ENCODE results near the gene E2F3. TPM values are rescaled to one million over a fixed set of nuclear protein-coding genes. Genes with fewer than 3 reads are reported as not detected.

E2F3 gene
- total and polyA plus RNA-seq, 2 donors (not counting 3 experiments of a cell fraction or from before 2014, with no cell fraction given), result 8.6 to 22.0 TPM

- DNase-seq (ENCODE audit: low read depth, low spot score) (peak; percentile 89), FAIRE-seq (peak; percentile 75)
- TSS peak; percentile 16 for BruUV-seq (replicated peaks)
- dilution Hi-C loops (cut with MboI; ENCODE audit: extremely low pct_ligation_motif_present, low sequenced_read_pairs), result no loop called here
- Histone ChIP-seq H3K4me2 (ENCODE audit: insufficient read depth, low read length) (peak overlapping the region; percentile 90), H3K9ac (replicated peaks; ENCODE audit: extremely low read depth, insufficient read depth, low read length) (peak overlapping the region; percentile 96), H3K4me3 (replicated peaks in 1 of 3; ENCODE audit: insufficient read depth in 1 of 3, low read depth in 1 of 3, low read length in 3 of 3) (peak overlapping the region; percentile 49 to 93 (median 78)), H3K79me2 (ENCODE audit: control insufficient read depth, insufficient read depth, low read length) (peaks cover 54% of the 10 kb centered on the region), H2AFZ (ENCODE audit: low read depth, low read length) (no peak overlapping the region), H3K4me1 (ENCODE audit: control insufficient read depth, extremely low read depth, insufficient read depth, low read length) (peaks cover 19% of the 10 kb centered on the region), H4K20me1 (replicated peaks; ENCODE audit: control insufficient read depth, extremely low read depth, insufficient read depth, low read length) (peaks cover 3% of the 10 kb centered on the region), H3K9me3 (replicated peaks; ENCODE audit: control insufficient read depth, insufficient read depth, low read length) (no peaks in the 10 kb centered on the region), H3K27ac (ENCODE audit: insufficient read depth, low read depth, low read length) (peak overlapping the region; percentile 95), H3K9me1 (replicated peaks; ENCODE audit: control insufficient read depth, extremely low read depth, insufficient read depth, low read length) (no peaks in the 10 kb centered on the region), H3K36me3 (ENCODE audit: control insufficient read depth in 2 of 2, extremely low read depth in 1 of 2, insufficient read depth in 2 of 2, low read length in 2 of 2) (peaks cover 2 to 4% of the 10 kb centered on the region in 2 experiments), H3K27me3 (ENCODE audit: control insufficient read depth in 2 of 2, insufficient read depth in 2 of 2, low read length in 2 of 2) (no peaks in the 10 kb centered on the region)
- CTCF ChIA-PET, result interaction anchor here (0.6 to 3.9 kb wide), 41 partner anchors 10 to 191 kb away, joined by 3 to 62 read pairs (median 4); no protein-coding TSS in a partner anchor
- intact Hi-C loops (cut with micrococcal nuclease), result loop anchor here (1.0 to 5.0 kb wide), 5 partner anchors 78 to 1185 kb away; no protein-coding TSS in a partner anchor
- POLR2A ChIA-PET, result interaction anchor here (1.2 kb wide), 1 partner anchor 26 kb away, joined by 8 read pairs; no protein-coding TSS in a partner anchor
- TF ChIP-seq FOS (IDR thresholded peaks at IDR 0.05; ENCODE audit: borderline replicate concordance, insufficient read depth, low read length), result peak; percentile 56
- no peak for TF ChIP-seq POLR2AphosphoS5 (IDR thresholded peaks at IDR 0.05; ENCODE audit: insufficient read depth, low read depth, low read length)
- TF ChIP-seq POLR2A (IDR thresholded peaks at IDR 0.05; ENCODE audit: low read depth, low read length), result peak; percentile 41
These were observed 2.3 kb downstream of the E2F3 start for GRCh38 chr6:20403766-20404640.

GRCh38 chr6:20404641-20405032 lies 3.0 kb downstream of the E2F3 start:
- H3K79me2 ChIP-seq (ENCODE audit: control insufficient read depth, insufficient read depth, low read length), result peaks cover 60% of the 10 kb centered on the region
- no peaks in the 10 kb centered on the region for H3K27me3 ChIP-seq (ENCODE audit: control insufficient read depth in 2 of 2, insufficient read depth in 2 of 2, low read length in 2 of 2)
- H3K36me3 ChIP-seq (ENCODE audit: control insufficient read depth in 2 of 2, extremely low read depth in 1 of 2, insufficient read depth in 2 of 2, low read length in 2 of 2), result peaks cover 2 to 4% of the 10 kb centered on the region in 2 experiments
- H3K4me3 ChIP-seq (replicated peaks in 1 of 3; ENCODE audit: insufficient read depth in 1 of 3, low read depth in 1 of 3, low read length in 3 of 3), result peak overlapping the region; percentile 49 to 93 (median 78)
- TSS peak; percentile 38 for BruUV-seq (replicated peaks)
- DNase-seq (ENCODE audit: low read depth, low spot score) (peak; percentile 84), FAIRE-seq (peak; percentile 72)
- ChIA-PET POLR2A (interaction anchor here (1.2 kb wide), 1 partner anchor 27 kb away, joined by 8 read pairs; no protein-coding TSS in a partner anchor), CTCF (interaction anchor here (0.6 to 3.9 kb wide), 40 partner anchors 9 to 192 kb away, joined by 3 to 62 read pairs (median 4); no protein-coding TSS in a partner anchor)
- H4K20me1 ChIP-seq (replicated peaks; ENCODE audit: control insufficient read depth, extremely low read depth, insufficient read depth, low read length), result peaks cover 3% of the 10 kb centered on the region
- dilution Hi-C loops (cut with MboI; ENCODE audit: extremely low pct_ligation_motif_present, low sequenced_read_pairs) (no loop called here), intact Hi-C loops (cut with micrococcal nuclease) (loop anchor here (1.0 to 5.0 kb wide), 4 partner anchors 78 to 708 kb away; no protein-coding TSS in a partner anchor)
- H3K9me3 ChIP-seq (replicated peaks; ENCODE audit: control insufficient read depth, insufficient read depth, low read length), result no peaks in the 10 kb centered on the region
- H3K9me1 ChIP-seq (replicated peaks; ENCODE audit: control insufficient read depth, extremely low read depth, insufficient read depth, low read length), result no peaks in the 10 kb centered on the region
- H3K9ac ChIP-seq (replicated peaks; ENCODE audit: extremely low read depth, insufficient read depth, low read length), result peak overlapping the region; percentile 96
- peak overlapping the region; percentile 90 for H3K4me2 ChIP-seq (ENCODE audit: insufficient read depth, low read length)
- TF ChIP-seq, protein P1, sequence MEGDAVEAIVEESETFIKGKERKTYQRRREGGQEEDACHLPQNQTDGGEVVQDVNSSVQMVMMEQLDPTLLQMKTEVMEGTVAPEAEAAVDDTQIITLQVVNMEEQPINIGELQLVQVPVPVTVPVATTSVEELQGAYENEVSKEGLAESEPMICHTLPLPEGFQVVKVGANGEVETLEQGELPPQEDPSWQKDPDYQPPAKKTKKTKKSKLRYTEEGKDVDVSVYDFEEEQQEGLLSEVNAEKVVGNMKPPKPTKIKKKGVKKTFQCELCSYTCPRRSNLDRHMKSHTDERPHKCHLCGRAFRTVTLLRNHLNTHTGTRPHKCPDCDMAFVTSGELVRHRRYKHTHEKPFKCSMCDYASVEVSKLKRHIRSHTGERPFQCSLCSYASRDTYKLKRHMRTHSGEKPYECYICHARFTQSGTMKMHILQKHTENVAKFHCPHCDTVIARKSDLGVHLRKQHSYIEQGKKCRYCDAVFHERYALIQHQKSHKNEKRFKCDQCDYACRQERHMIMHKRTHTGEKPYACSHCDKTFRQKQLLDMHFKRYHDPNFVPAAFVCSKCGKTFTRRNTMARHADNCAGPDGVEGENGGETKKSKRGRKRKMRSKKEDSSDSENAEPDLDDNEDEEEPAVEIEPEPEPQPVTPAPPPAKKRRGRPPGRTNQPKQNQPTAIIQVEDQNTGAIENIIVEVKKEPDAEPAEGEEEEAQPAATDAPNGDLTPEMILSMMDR (IDR thresholded peaks at IDR 0.05; ENCODE audit: extremely low read depth in 1 of 2, insufficient read depth in 1 of 2, low read depth in 1 of 2, low read length in 2 of 2), result peak; percentile 57 to 59
- TF ChIP-seq MAX (IDR thresholded peaks at IDR 0.05; ENCODE audit: insufficient read depth, insufficient read length), result no peak
- no peak overlapping the region for H2AFZ ChIP-seq (ENCODE audit: low read depth, low read length)
- H3K4me1 ChIP-seq (ENCODE audit: control insufficient read depth, extremely low read depth, insufficient read depth, low read length), result peaks cover 25% of the 10 kb centered on the region
- peak overlapping the region; percentile 95 for H3K27ac ChIP-seq (ENCODE audit: insufficient read depth, low read depth, low read length)
